Fibroblast of pulmonary artery (primary cell): ENCODE measurements around the gene BLVRA.
"Not testable (repeated sequence)": the region's sequence is repeated elsewhere in the genome, so short reads cannot be mapped to it uniquely, and the experiment has no call there.

Source experiments
- DNase-seq: peaks from one replicate; pipeline ENCODE4 v3.0.0-alpha.2; 2010; ENCODE audit warnings: low read depth
- H3K4me3 ChIP-seq: replicated peaks from 2 replicates; pipeline ENCODE4 v1.5.1; 2011; ENCODE audit warnings: low read depth, mild to moderate bottlenecking, control low read depth, low read length, moderate library complexity
- TF ChIP-seq, protein P1 (sequence below): IDR thresholded peaks from 2 replicates; pipeline ENCODE4 v1.5.1; 2011; ENCODE audit warnings: mild to moderate bottlenecking, control low read depth, low read length, inconsistent platforms; ENCODE audit errors: missing control alignments

The BLVRA gene

DNA sequence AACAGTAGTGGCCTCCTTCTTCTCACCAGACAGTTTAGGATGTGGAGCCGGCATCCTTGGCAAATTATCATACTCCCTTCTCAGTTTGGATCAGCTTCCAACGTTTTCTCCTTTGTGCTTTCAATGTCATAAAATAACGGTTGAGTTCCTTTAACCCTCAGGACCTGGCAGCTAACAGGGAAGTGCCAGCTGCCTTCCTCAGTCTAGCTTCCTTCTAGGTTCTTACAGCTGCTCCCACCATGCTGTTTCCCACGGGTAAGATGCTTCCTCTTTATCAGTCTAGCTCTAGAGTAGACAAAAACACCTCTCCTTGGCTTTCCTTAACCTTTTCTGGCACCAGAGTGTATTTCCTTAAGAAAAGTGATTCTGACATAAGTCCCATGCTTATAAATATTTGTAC is 33.2 kb downstream of the BLVRA start:
- no peak for DNase-seq
- no peak overlapping the region for H3K4me3 ChIP-seq
- TF ChIP-seq, protein P1, sequence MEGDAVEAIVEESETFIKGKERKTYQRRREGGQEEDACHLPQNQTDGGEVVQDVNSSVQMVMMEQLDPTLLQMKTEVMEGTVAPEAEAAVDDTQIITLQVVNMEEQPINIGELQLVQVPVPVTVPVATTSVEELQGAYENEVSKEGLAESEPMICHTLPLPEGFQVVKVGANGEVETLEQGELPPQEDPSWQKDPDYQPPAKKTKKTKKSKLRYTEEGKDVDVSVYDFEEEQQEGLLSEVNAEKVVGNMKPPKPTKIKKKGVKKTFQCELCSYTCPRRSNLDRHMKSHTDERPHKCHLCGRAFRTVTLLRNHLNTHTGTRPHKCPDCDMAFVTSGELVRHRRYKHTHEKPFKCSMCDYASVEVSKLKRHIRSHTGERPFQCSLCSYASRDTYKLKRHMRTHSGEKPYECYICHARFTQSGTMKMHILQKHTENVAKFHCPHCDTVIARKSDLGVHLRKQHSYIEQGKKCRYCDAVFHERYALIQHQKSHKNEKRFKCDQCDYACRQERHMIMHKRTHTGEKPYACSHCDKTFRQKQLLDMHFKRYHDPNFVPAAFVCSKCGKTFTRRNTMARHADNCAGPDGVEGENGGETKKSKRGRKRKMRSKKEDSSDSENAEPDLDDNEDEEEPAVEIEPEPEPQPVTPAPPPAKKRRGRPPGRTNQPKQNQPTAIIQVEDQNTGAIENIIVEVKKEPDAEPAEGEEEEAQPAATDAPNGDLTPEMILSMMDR, result no peak

DNA sequence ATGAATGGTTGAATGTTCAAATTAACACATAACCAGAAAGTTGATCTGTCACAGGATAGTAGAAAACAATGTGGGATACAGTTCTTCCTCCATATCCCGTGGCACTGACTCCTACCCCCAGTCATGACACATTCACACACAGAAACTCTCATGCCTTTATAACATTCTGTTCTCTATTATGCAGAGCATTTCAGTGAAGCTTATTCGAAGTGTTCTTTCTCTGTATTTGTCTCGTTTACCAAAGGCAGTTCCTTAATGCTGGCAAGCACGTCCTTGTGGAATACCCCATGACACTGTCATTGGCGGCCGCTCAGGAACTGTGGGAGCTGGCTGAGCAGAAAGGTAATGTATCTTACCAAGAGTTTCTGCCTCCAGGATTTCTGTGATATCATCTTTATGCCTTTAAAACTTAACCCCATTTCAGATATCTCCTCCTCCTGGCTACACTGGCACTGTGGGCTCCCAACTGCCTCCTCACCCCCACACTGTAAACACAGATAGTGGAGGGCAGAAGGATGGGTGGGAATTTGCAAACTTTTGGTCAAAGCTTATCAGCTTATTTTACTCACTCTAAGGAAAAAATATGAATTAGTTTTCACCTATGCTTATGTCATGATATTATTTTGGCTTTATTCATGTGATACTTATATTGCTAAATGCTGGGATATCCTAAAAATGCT is 34.1 kb downstream of the BLVRA start:
- TF ChIP-seq, protein P1, result no peak
- no peak overlapping the region for H3K4me3 ChIP-seq
- no peak for DNase-seq

DNA sequence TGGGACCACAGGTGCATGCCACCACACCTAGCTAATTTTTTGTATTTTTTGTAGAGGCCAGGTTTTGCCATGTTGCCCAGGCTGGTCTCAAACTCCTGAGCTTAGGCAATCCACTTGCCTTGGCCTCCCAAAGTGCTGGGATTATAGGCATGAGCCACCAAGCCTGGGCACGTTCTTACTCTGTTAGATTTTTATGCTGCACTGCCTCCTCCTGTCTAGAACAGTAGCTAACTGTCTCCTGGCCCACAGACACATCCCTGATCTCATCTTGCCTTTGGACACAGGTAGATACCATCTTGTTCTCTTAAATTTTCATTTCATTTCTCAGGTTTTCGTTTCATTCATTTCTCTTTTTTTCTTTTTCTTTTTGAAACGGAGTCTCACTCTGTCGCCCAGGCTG is 41.1 kb downstream of the BLVRA start:
- H3K4me3 ChIP-seq, result no peak overlapping the region
- DNase-seq, result peak; percentile 5
- TF ChIP-seq, protein P1, result no peak

DNA sequence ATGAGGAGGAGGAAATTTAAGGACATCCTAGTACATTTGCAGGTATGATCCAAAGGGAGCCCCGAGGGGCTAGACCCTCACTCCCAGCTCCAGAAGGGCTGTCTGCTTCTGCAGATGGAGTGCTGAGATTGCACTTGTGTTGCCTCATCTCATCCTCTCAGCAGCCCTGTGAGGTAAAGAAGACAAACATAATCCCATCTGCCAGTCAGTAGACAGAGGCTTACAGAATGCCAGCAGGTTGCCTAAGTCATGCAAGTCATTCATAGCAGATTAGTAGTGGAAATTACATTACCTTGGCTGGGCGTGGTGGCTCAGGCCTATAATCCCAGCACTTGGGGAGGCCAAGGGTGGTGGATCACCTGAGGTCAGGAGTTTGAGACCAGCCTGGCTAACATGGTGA is 45.4 kb downstream of the BLVRA start:
- TF ChIP-seq, protein P1, result no peak
- no peak overlapping the region for H3K4me3 ChIP-seq
- DNase-seq, result no peak

DNA sequence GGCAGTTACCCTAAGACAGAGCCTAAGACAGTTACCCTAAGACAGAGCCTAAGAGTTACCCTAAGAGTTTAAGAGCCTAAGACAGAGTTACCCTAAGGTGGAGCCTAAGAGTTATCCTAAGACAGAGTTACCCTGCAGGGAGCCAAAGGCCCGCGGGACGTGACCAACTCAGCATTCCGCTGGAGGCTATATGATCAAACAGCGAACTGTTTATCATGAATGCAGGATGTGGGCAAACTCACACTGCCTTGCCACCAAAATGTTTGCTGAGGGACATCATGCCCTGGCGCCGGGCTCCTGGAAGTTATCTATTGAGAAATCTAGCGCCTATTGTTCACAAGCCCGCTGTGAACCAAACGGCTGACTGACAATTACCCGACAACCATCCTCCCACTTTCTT is 49.9 kb downstream of the BLVRA start:
- no peak overlapping the region for H3K4me3 ChIP-seq
- TF ChIP-seq, protein P1, result no peak
- no peak for DNase-seq

DNA sequence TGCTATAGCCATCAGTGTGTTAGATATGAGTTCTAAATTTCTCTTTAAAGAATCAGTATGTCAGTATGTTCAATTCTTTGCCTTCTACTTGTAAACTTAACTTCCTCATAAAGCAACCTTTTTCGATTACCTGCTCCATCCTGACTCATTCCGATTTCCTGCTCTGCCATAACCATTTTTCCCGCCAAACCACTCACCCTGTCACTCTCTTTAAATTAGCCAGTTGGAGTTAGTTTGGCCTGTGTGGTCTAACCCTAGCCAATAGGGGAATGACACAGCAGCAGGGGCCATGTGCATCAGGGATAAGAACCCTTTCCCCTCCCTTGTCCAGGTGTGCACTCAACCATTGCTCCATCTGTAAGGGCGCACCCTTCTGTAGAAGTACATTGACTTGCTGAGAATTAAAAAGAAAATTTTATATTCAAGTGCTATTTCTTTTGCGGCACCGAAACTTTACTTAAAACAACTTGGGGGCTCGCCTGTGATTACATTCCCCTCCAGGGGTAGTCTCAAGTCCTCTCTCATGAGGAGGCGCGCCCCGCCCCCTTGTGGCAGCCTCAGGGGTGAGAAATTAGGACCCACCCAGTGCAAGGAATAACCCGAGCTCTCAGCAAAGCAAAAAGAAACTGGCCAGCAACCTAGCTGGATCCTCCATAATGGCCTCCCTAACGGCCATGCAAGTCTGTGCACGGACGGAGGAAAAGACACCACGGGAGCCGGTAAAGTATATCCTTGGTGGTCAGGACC is 51.9 kb downstream of the BLVRA start:
- TF ChIP-seq, protein P1, result peak; percentile 22
- H3K4me3 ChIP-seq, result not testable (repeated sequence)
- peak; percentile 13 for DNase-seq
